ENCODE measurements around the gene DLGAP1. TPM values are rescaled to one million over a fixed set of nuclear protein-coding genes. Genes with fewer than 3 reads are reported as not detected.
"Not testable (repeated sequence)": the region's sequence is repeated elsewhere in the genome, so short reads cannot be mapped to it uniquely, and the experiment has no call there.

Gene DLGAP1
- total RNA-seq, 1 donor from 2014 or later, result 0.05 TPM

- DNase-seq (ENCODE audit: extremely low spot score, unreplicated experiment), result no peak
- H3K4me1 Mint-ChIP-seq (ENCODE audit: unreplicated experiment), result no peaks in the 10 kb centered on the region
- H3K27ac Mint-ChIP-seq (ENCODE audit: unreplicated experiment), result no peak overlapping the region
- H3K36me3 Mint-ChIP-seq (ENCODE audit: unreplicated experiment), result no peaks in the 10 kb centered on the region
- H3K27me3 Mint-ChIP-seq (ENCODE audit: unreplicated experiment), result no peaks in the 10 kb centered on the region
- no peak for TF ChIP-seq CTCF (IDR thresholded peaks at IDR 0.05)
- H3K9me3 Mint-ChIP-seq (ENCODE audit: unreplicated experiment), result no peaks in the 10 kb centered on the region
- no peak overlapping the region for H3K4me3 Mint-ChIP-seq (ENCODE audit: unreplicated experiment)
Measured at GRCh38 chr18:4309227-4309626, 145.9 kb downstream of the DLGAP1 start.

GRCh38 chr18:4308576-4308975 is 146.5 kb downstream of the DLGAP1 start:
- no peak for DNase-seq (ENCODE audit: extremely low spot score, unreplicated experiment)
- no peaks in the 10 kb centered on the region for H3K4me1 Mint-ChIP-seq (ENCODE audit: unreplicated experiment)
- H3K27ac Mint-ChIP-seq (ENCODE audit: unreplicated experiment), result no peak overlapping the region
- no peak overlapping the region for H3K4me3 Mint-ChIP-seq (ENCODE audit: unreplicated experiment)
- H3K27me3 Mint-ChIP-seq (ENCODE audit: unreplicated experiment), result no peaks in the 10 kb centered on the region
- no peaks in the 10 kb centered on the region for H3K36me3 Mint-ChIP-seq (ENCODE audit: unreplicated experiment)
- TF ChIP-seq CTCF (IDR thresholded peaks at IDR 0.05), result no peak
- H3K9me3 Mint-ChIP-seq (ENCODE audit: unreplicated experiment), result no peaks in the 10 kb centered on the region

- Mint-ChIP-seq H3K4me3 (ENCODE audit: unreplicated experiment) (no peak overlapping the region), H3K36me3 (ENCODE audit: unreplicated experiment) (no peaks in the 10 kb centered on the region), H3K27ac (ENCODE audit: unreplicated experiment) (no peak overlapping the region), H3K27me3 (ENCODE audit: unreplicated experiment) (no peaks in the 10 kb centered on the region), H3K9me3 (ENCODE audit: unreplicated experiment) (no peaks in the 10 kb centered on the region), H3K4me1 (ENCODE audit: unreplicated experiment) (no peaks in the 10 kb centered on the region)
- TF ChIP-seq CTCF (IDR thresholded peaks at IDR 0.05), result no peak
- no peak for DNase-seq (ENCODE audit: extremely low spot score, unreplicated experiment)
Measured at GRCh38 chr18:4299395-4299794, 155.7 kb downstream of the DLGAP1 start.

GRCh38 chr18:4293337-4293736 is 161.8 kb downstream of the DLGAP1 start:
- H3K4me3 Mint-ChIP-seq (ENCODE audit: unreplicated experiment), result no peak overlapping the region
- no peaks in the 10 kb centered on the region for H3K9me3 Mint-ChIP-seq (ENCODE audit: unreplicated experiment)
- H3K4me1 Mint-ChIP-seq (ENCODE audit: unreplicated experiment), result no peaks in the 10 kb centered on the region
- no peak for TF ChIP-seq CTCF (IDR thresholded peaks at IDR 0.05)
- H3K27ac Mint-ChIP-seq (ENCODE audit: unreplicated experiment), result no peak overlapping the region
- no peaks in the 10 kb centered on the region for H3K36me3 Mint-ChIP-seq (ENCODE audit: unreplicated experiment)
- H3K27me3 Mint-ChIP-seq (ENCODE audit: unreplicated experiment), result no peaks in the 10 kb centered on the region
- DNase-seq (ENCODE audit: extremely low spot score, unreplicated experiment), result no peak

GRCh38 chr18:4292696-4293095 is 162.4 kb downstream of the DLGAP1 start:
- no peak for DNase-seq (ENCODE audit: extremely low spot score, unreplicated experiment)
- Mint-ChIP-seq H3K9me3 (ENCODE audit: unreplicated experiment) (no peaks in the 10 kb centered on the region), H3K27me3 (ENCODE audit: unreplicated experiment) (no peaks in the 10 kb centered on the region), H3K27ac (ENCODE audit: unreplicated experiment) (no peak overlapping the region), H3K4me3 (ENCODE audit: unreplicated experiment) (no peak overlapping the region), H3K4me1 (ENCODE audit: unreplicated experiment) (no peaks in the 10 kb centered on the region), H3K36me3 (ENCODE audit: unreplicated experiment) (no peaks in the 10 kb centered on the region)
- no peak for TF ChIP-seq CTCF (IDR thresholded peaks at IDR 0.05)

- H3K4me3 Mint-ChIP-seq (ENCODE audit: unreplicated experiment); DNase-seq (ENCODE audit: extremely low spot score, unreplicated experiment); H3K27ac Mint-ChIP-seq (ENCODE audit: unreplicated experiment); H3K36me3 Mint-ChIP-seq (ENCODE audit: unreplicated experiment); H3K4me1 Mint-ChIP-seq (ENCODE audit: unreplicated experiment); H3K9me3 Mint-ChIP-seq (ENCODE audit: unreplicated experiment); H3K27me3 Mint-ChIP-seq (ENCODE audit: unreplicated experiment): not testable (repeated sequence)
Measured at GRCh38 chr18:4287340-4287739, 167.8 kb downstream of the DLGAP1 start.
